ENCODE measurements around the gene DCHS2. TPM values are rescaled to one million over a fixed set of nuclear protein-coding genes. Genes with fewer than 3 reads are reported as not detected.

DCHS2 gene
- polyA plus RNA-seq, 3 donors: not detected

GRCh38 chr4:154184238-154184637, 307.4 kb downstream of the DCHS2 start:
- Histone ChIP-seq H3K27ac (ENCODE audit: low read depth in 1 of 2, low read length in 2 of 2) (no peak overlapping the region), H2AFZ (ENCODE audit: insufficient read depth, low read depth, low read length, poor library complexity, severe bottlenecking) (no peak overlapping the region), H3K4me3 (replicated peaks in 1 of 3; ENCODE audit: low read depth in 2 of 3, low read length in 3 of 3) (no peak overlapping the region), H3K4me1 (ENCODE audit: control insufficient read depth in 1 of 2, insufficient read depth in 2 of 2, low read length in 2 of 2) (no peaks in the 10 kb centered on the region), H3K27me3 (ENCODE audit: control insufficient read depth in 2 of 2, insufficient read depth in 2 of 2, low read length in 2 of 2) (no peaks in the 10 kb centered on the region), H4K20me1 (ENCODE audit: insufficient read depth, low read length) (no peaks in the 10 kb centered on the region), H3K9ac (ENCODE audit: insufficient read depth, low read length, poor library complexity, severe bottlenecking) (no peak overlapping the region), H3K36me3 (replicated peaks in 1 of 2; ENCODE audit: control insufficient read depth in 1 of 2, insufficient read depth in 2 of 2, low read length in 2 of 2) (no peaks in the 10 kb centered on the region), H3K9me3 (replicated peaks in 1 of 2; ENCODE audit: control insufficient read depth in 1 of 2, insufficient read depth in 1 of 2, low read length in 2 of 2) (peaks cover 0 to 4% of the 10 kb centered on the region in 2 donors), H3K4me2 (replicated peaks; ENCODE audit: extremely low read depth, low read length, poor library complexity, severe bottlenecking) (no peak overlapping the region), H3K79me2 (ENCODE audit: insufficient read depth, low read length) (no peaks in the 10 kb centered on the region)
- no peak overlapping the region for H3K4me3 Mint-ChIP-seq
- 60% methylated on average over 5 of the region's 6 CpGs for WGBS (ENCODE audit: insufficient coverage)
- no peak for TF ChIP-seq CTCF (IDR thresholded peaks at IDR 0.05)
- no peak overlapping the region for H3K27ac Mint-ChIP-seq
- H3K9me3 Mint-ChIP-seq: peaks cover 0 to 3% (median 2%) of the 10 kb centered on the region in 7 donors
- DNase-seq: no peak
- H3K36me3 Mint-ChIP-seq: no peaks in the 10 kb centered on the region
- H3K4me1 Mint-ChIP-seq: no peaks in the 10 kb centered on the region
- intact Hi-C loops (cut with micrococcal nuclease): no loop called here
- H3K27me3 Mint-ChIP-seq (ENCODE audit: low read depth in 3 of 3): no peaks in the 10 kb centered on the region

GRCh38 chr4:154183264-154183663, 308.3 kb downstream of the DCHS2 start:
- Histone ChIP-seq H3K4me2 (replicated peaks; ENCODE audit: extremely low read depth, low read length, poor library complexity, severe bottlenecking) (no peak overlapping the region), H4K20me1 (ENCODE audit: insufficient read depth, low read length) (no peaks in the 10 kb centered on the region), H3K36me3 (replicated peaks in 1 of 2; ENCODE audit: control insufficient read depth in 1 of 2, insufficient read depth in 2 of 2, low read length in 2 of 2) (no peaks in the 10 kb centered on the region), H2AFZ (ENCODE audit: insufficient read depth, low read depth, low read length, poor library complexity, severe bottlenecking) (no peak overlapping the region), H3K9ac (ENCODE audit: insufficient read depth, low read length, poor library complexity, severe bottlenecking) (no peak overlapping the region), H3K27me3 (ENCODE audit: control insufficient read depth in 2 of 2, insufficient read depth in 2 of 2, low read length in 2 of 2) (no peaks in the 10 kb centered on the region), H3K4me1 (ENCODE audit: control insufficient read depth in 1 of 2, insufficient read depth in 2 of 2, low read length in 2 of 2) (no peaks in the 10 kb centered on the region), H3K9me3 (replicated peaks in 1 of 2; ENCODE audit: control insufficient read depth in 1 of 2, insufficient read depth in 1 of 2, low read length in 2 of 2) (peaks cover 0 to 4% of the 10 kb centered on the region in 2 donors), H3K4me3 (replicated peaks in 1 of 3; ENCODE audit: low read depth in 2 of 3, low read length in 3 of 3) (no peak overlapping the region), H3K79me2 (ENCODE audit: insufficient read depth, low read length) (no peaks in the 10 kb centered on the region), H3K27ac (ENCODE audit: low read depth in 1 of 2, low read length in 2 of 2) (no peak overlapping the region)
- DNase-seq: no peak
- Mint-ChIP-seq H3K27ac (no peak overlapping the region), H3K36me3 (no peaks in the 10 kb centered on the region), H3K4me1 (no peaks in the 10 kb centered on the region), H3K4me3 (no peak overlapping the region), H3K27me3 (ENCODE audit: low read depth in 3 of 3) (no peaks in the 10 kb centered on the region), H3K9me3 (peaks cover 0 to 5% (median 2%) of the 10 kb centered on the region in 7 donors)
- TF ChIP-seq CTCF (IDR thresholded peaks at IDR 0.05): no peak
- no CpG with 5 or more reads among the region's 1 CpG for WGBS (ENCODE audit: insufficient coverage)
- intact Hi-C loops (cut with micrococcal nuclease): no loop called here

Other genes starting within 250 kb of the DCHS2 start
- gene PLRG1, start 58.6 kb upstream of the DCHS2 start, polyA plus RNA-seq: 10 to 100 TPM; 34.6 to 56.1 (median 52.5) TPM
- gene FGB, start 71.2 kb upstream of the DCHS2 start, polyA plus RNA-seq: not detected
- not detected for gene FGA, start 98.9 kb upstream of the DCHS2 start, polyA plus RNA-seq
- not detected for gene FGG, start 120.9 kb upstream of the DCHS2 start, polyA plus RNA-seq

All from CD14-positive monocyte (primary cell).